GM18951 (cell line): ENCODE data around the gene ATP2B2.
"Not testable (repeated sequence)": the region's sequence is repeated elsewhere in the genome, so short reads cannot be mapped to it uniquely, and the experiment has no call there.

ENCODE experiments used
- POLR2A ChIP-seq: IDR thresholded peaks from 4 replicates; pipeline ENCODE4 v1.6.1; 2011; ENCODE audit warnings: mild to moderate bottlenecking; ENCODE audit not compliant: insufficient read length, insufficient read depth; ENCODE audit errors: extremely low read depth
- in situ Hi-C: fragments of 300-500 bp; cut with MboI; formaldehyde crosslinking; loops from one replicate; pipeline ENCODE4 v1.12.0; 2022; ENCODE audit warnings: low sequenced_read_pairs, mixed read lengths, inconsistent platforms; ENCODE audit not compliant: unreplicated experiment

ATP2B2 gene

DNA sequence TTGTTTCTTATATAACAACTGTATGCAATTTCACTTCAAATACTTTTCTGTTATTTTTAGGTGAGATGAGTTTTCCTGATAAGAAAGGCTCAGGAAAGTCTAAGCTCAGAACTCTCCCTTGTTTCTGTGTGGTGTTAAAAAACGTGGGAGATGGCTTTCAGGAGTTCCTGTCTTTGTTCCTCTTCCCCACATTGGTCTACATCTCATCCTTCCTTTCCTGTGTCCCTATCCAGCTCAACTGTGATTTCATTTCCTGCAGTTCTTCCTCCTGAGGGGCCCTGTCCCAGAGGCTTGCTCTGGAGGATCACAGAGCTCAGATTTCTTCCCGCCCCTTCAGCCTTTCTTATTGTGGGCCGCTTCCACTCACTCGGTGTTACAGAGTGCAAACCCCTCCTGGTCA lies 195.7 kb downstream of the ATP2B2 start:
- no peak for TF ChIP-seq POLR2A
- in situ Hi-C loops, result no loop called here

DNA sequence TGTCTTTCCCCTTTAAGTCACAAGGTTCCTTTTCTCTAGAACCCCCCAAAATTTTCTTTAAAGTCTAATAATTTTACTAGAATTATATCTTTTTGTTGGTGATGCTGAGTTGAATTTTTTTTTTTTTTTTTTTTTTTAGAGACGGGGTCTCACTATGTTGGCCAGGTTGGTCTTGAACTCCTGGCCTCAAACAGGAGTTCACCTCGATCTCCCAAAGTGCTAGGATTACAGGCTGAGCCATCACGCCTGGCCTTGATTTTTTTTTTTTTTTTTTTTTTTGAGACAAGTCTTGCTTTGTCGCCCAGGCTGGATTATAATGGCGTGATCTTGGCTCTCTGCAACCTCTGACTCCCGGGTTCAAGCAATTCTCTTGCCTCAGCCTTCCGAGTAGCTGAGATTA lies 196.7 kb downstream of the ATP2B2 start:
- TF ChIP-seq POLR2A, result no peak

DNA sequence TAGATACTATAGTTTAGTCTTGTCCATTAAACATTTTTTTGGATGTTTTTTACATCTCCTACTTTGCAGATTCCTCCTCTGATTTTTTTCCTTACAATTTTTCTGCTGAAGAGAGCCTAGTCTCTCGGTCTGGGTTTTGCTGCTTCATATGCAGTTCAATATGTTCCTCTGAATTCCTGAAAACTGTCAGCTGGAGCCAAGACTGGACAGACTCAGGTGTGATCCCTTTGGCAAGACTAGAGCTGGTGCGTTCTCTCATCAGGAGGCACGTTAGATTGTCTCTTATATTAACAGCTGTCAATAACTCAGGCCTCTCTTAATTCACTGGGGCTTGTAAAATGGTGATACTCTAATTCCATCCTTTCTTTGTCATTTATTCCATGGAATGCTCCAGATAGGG lies 199.2 kb downstream of the ATP2B2 start:
- TF ChIP-seq POLR2A, result no peak
- in situ Hi-C loops, result no loop called here

More for the DNA sequence above, 196.7 kb downstream of the ATP2B2 start:
- in situ Hi-C loops, result no loop called here

DNA sequence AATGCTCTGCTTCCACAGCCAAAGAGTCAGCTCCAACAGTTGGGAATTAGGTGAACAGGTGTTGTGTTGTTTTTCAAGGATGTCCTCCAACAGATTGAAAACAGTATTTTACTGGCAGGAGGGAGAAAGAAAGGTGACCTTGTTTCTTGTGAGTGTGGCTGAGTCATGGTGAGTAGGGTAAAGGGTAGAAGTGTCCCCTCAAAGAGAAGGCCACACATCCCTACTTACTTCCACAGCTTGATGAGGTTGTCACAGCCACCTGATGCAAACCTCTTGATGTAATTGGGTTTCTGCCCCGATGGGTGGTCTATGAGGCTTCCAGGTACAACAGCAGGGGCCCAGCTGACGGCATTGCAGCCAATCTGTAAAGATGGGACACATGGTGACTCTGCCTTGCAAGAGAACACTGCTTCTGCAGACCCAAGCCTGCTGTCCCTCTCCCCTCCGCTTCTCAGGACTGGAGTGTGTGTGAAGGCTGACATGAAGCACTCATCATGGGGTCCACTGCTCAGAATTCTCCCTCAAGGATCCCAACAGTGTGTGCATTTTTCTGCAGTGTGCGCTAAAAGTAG lies 200.0 kb downstream of the ATP2B2 start:
- in situ Hi-C loops, result no loop called here
- no peak for TF ChIP-seq POLR2A

DNA sequence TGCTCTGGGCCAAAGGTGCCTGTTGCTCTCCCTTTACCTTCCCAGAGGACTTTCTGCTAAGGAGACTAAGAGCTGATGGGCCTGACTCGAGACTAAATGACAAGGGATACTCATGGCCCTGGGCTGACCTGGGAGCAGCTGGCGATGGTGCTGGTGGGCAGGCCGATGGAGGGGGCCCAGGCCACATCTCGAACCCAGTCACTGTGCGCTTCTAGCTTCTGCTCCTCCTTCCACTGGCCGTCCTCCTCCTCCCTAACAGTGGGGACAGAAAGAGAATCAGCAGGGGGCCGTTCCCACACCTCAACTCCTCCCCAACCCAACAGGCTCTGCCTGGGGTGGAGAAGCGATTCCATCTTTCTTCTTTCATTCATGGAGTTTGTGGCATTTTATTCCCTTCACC lies 200.5 kb downstream of the ATP2B2 start:
- in situ Hi-C loops, result no loop called here
- no peak for TF ChIP-seq POLR2A

DNA sequence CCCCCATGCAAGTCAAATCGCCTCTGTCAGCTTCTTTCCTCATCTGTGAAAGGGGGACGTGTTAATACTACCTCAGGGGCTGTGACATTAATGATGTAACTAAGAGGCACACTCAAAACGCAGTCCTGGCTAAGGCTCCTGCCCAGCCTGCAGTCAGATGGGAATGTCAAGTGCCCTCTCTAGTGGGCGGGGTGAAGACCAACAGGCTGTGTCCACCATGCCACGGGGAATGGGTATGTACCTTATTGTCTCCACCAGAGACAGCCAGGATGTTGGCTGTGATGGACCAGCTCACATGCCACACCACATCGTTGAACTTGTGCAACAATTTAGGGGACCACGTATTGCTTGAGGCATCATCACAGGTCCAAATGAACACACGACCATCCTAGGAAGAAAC lies 201.6 kb downstream of the ATP2B2 start:
- TF ChIP-seq POLR2A, result no peak
- in situ Hi-C loops, result no loop called here

DNA sequence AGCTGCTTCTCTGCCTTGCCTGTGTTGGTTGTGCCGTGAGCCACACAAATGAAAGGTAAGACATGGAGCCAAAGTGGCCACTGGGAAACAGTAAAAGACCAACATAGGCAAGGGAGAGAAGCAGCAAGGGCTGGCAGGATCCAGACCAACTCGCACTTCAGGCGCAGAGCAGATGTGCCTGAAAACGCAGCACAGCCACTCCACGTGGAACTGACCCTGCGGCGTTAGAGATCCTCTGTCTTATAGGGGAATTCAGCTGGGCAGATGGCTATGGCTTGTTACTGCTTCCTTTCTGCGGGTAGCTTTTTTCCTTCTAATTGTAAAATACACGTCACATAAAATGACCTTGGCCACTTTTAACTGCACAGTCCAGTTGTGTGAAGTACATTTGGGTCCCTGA lies 202.3 kb downstream of the ATP2B2 start:
- no peak for TF ChIP-seq POLR2A
- in situ Hi-C loops, result no loop called here

DNA sequence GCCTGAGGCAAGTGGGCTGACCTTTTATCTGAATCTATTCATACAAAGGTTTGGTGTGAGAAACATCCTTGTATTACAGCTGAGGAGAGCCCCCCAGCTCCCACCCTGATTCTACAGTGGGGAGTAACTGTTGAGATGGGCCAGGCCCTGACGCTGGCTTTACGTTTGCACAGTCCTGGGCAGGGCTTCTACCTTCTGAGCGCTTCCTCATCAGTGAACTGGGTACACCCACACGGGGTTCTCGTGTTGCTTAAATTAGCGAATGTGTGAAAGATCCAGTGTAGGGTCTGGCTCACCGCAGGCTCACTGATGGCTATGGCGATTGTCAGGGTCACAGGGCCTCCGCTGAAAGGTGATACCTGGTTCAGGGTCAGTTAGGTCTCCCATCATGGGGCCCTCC lies 205.3 kb downstream of the ATP2B2 start:
- in situ Hi-C loops, result no loop called here
- no peak for TF ChIP-seq POLR2A

DNA sequence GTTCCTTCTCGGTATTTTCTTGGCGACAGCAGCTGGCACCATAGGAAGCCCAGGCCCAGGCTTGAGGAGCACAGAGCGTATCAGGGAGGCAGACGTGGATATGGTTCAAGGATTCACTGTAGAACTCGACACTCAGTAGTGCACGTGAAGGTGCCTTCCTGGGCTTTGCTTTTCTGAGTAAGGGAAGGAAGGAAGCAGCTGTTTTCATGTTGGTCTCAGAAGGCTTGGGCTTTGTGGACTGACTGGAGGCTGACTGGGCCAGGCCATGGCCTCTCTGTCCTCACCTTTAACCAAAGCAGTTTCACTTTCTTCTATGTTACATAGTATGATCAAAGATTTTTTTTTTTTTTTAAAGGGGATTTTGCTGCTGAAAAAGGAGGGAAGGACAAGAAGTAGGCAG lies 205.7 kb downstream of the ATP2B2 start:
- in situ Hi-C loops, result no loop called here
- TF ChIP-seq POLR2A, result no peak

DNA sequence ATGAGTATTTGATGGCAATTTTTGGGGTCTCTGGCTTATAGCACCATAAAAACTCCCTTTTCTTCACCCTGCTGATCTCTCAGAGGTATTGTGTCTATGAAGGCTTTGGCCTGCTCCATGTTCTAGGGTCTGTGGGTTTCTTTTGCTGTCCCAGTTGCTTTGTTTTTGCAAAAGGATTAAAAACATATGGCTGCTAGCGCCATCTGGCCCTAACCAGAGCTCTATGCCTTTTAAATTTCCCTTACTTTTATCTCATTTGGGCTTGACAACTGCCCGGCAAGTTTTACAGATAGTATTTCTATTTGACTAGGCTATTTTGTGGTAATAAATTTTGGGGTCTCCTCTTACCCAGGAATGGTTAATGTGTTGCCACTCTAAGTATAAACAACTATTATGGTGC lies 206.2 kb downstream of the ATP2B2 start:
- in situ Hi-C loops, result no loop called here
- TF ChIP-seq POLR2A, result no peak

DNA sequence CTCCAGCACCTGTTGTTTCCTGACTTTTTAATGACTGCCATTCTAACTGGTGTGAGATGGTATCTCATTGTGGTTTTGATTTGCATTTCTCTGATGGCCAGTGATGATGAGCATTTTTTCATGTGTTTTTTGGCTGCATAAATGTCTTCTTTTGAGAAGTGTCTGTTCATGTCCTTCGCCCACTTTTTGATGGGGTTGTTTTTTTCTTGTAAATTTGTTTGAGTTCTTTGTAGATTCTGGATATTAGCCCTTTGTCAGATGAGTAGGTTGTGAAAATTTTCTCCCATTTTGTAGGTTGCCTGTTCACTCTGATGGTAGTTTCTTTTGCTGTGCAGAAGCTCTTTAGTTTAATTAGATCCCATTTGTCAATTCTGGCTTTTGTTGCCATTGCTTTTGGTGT lies 207.3 kb downstream of the ATP2B2 start:
- in situ Hi-C loops, result not testable (repeated sequence)

DNA sequence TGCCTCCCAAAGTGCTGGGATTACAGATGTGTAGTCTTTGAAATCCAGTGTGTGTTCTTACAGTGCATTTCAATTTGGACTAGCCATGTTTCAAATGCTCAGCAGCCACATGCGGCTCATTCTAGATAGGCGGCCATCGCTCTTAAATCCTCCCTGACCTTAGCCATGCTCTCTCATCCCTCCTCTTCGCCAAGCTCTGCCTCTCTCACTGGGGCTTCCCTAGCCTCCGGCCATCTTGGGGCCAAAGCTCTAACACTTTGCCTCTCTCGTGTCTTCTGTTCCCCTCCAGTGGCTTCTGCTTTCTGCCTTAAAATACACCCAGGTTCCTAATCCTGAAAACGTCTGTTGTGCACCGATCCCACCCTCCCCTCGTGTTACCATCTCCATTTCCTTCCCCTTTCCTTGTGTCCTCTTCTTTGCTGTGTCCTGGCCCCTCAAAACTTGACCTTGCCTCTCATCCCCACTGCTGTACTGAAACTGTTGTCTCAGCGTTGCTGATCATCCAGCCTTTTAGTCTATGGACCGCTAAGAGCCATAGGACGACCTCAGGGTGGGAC lies 211.3 kb downstream of the ATP2B2 start:
- TF ChIP-seq POLR2A, result no peak
- in situ Hi-C loops, result no loop called here

DNA sequence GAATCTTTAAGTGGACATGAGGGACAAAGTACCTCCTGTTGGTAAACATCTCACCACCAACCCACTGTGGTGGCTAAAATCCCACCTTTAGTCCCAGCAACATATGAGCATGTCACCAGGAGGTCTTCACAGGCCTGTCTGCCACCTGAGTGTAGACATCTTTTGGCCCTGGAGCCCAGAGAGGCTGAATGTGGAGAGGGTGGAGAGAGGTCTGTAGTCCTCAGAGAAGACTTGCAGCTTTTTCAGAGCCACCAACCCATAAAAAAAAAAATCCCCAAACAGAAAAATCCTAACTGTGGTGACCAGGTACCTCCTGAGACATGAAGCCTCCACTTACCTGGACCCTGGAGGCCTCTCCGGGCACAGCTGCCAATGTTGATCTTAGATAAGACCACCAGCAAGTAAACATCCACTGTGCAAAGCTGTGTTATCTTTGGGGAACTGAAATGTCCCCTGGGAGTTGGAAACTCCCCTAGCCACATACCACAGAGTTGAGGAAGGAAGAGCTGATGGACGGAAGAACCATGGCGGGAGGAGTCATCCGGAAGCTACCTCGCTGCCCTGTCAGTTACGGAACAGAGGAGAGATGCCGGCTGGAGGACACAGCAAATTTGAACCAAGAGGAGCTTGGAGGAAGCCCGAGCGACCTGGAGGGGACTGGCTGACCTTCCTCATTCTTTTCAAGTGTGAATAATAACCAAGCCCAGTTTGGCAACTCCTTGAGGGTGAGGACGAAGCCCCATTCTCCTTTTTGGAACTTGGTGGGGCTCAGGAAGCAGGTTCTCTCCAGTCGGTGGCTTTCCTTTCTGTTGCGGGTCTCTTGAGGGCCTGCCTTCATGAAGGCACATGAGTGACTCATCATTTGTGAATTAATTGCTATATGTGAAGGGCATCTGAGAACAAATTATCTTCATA lies 212.6 kb downstream of the ATP2B2 start, which contains the start of gene GHRL:
Gene GHRL, minus strand, starts transcription at position 443 of the 915 bp plus-strand sequence. CDS start 2,767 bp downstream, outside the sequence.
- in situ Hi-C loops, result no loop called here

DNA sequence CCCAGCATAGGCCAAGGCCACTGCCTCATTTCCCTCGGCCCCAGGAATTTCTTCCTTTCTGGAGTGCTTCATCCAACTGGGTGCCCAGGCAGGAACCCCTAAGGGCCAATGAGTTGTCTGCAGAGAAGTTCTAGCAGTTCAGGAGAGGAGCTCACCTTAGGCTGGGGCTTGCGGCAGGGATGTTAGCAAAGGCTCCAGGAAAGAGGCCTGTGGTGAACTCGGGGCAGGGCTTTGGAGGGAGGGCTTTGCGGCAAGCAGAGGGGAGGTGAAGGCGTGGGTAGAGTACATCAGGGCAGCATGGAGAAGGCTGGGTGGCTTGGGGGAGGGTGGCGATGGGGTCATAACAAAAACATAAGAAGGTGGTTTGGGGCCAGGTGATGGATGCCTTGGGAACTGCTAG lies 213.7 kb downstream of the ATP2B2 start:
- in situ Hi-C loops, result no loop called here
- no peak for TF ChIP-seq POLR2A

More for the DNA sequence above, 212.6 kb downstream of the ATP2B2 start, which contains the start of gene GHRL:
- peak; percentile 51 for TF ChIP-seq POLR2A

DNA sequence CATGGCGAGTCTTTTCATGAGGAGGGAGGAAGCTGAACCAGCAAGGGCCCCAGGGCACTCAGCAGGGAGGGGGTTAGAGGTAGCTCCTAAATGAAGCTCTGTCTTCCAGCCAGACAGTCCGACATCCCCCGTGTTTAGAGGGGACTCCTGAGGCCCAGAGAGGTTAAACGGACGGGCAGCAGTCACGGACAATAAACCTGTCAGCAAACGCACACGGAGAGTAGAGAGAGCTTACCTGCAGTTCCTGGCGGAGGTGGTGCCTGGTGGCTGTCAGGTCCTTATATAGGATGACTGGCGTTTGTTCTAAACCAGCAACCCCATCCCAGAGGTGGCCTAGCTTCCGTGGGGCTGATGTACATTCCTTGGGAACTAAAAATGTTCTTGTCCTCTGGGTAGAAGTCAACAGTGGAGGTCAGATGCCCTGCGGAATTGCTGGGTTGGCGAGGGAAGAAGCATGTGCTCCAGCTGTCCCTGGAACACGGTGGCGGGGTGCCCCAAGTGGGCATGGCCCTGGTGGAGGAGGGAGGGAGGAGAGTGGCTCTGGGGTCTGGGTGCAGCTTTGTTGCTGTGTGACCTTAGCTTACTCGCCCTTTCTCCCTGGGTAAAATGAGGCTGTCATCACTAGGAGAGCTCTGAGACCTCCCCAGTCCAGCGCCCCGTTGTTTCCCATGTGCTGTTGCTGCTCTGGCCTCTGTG lies 214.8 kb downstream of the ATP2B2 start:
- in situ Hi-C loops, result no loop called here
- no peak for TF ChIP-seq POLR2A
